ENCODE data around the gene FNDC3B. TPM values are rescaled to one million over a fixed set of nuclear protein-coding genes. Genes with fewer than 3 reads are reported as not detected.

Gene FNDC3B
- total RNA-seq, 1 experiment from 2014 or later: 48.6 TPM

- Histone ChIP-seq H4K20me1 (ENCODE audit: low read length) (peaks cover 22% of the 10 kb centered on the region; the same call in 1 of the 2 replicates), H3K27ac (ENCODE audit: low read length) (no peak overlapping the region)
- POLR2A ChIA-PET (ENCODE audit: unreplicated experiment): no interaction called here
Measured at GRCh38 chr3:172087602-172088580, 48.5 kb downstream of the FNDC3B start.

DNA sequence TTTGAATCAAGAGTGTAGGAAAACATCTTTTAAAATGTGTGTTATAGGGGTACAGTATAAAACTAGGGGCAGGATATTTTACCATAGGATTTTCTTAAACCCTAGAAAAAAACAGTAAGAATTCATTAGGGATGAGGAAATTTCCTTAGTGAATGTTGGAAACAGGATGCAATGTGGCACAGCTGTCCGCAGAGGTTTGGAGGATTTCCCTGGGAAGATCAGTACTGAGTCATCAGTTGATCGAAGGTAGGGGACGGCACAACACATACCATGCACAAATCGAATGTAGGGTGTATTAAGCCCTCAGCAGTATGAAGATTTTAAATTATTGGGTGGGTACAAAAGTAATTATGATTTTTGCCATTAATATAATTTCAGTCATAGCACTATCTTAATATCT lies 49.9 kb downstream of the FNDC3B start:
- no peak overlapping the region for H2AFZ ChIP-seq (ENCODE audit: low read length)
- H3K4me2 ChIP-seq (ENCODE audit: low read length): no peak overlapping the region
- 0 out of 2 replicates have a peak, but pooled peaks cover 3% of the 10 kb centered on the region for H3K36me3 ChIP-seq (ENCODE audit: low read depth, low read length)
- no peaks in the 10 kb centered on the region for H3K27me3 ChIP-seq (ENCODE audit: low read length)
- H3F3A ChIP-seq (ENCODE audit: low read length, unreplicated experiment): no peaks in the 10 kb centered on the region
- H3K9ac ChIP-seq (ENCODE audit: low read length): no peak overlapping the region
- H3K4me1 ChIP-seq (ENCODE audit: insufficient read depth, low read length): peaks cover 10% of the 10 kb centered on the region
- POLR2A ChIA-PET (ENCODE audit: unreplicated experiment): no interaction called here
- peaks cover 93% of the 10 kb centered on the region for H3K79me2 ChIP-seq (ENCODE audit: low read length)
- BruUV-seq (replicated peaks): no TSS peak
- DNase-seq (no peak), ATAC-seq (no peak)
- H3K9me3 ChIP-seq (ENCODE audit: low read length): no peaks in the 10 kb centered on the region
- intact Hi-C loops (cut with micrococcal nuclease): no loop called here
- TF ChIP-seq EZH2phosphoT487 (IDR thresholded peaks at IDR 0.05; ENCODE audit: borderline replicate concordance, low read length): no peak
- no peak for TF ChIP-seq CTCF (conservative IDR thresholded peaks at IDR 0.05; ENCODE audit: low read depth, low read length)
- no peak for TF ChIP-seq EZH2 (IDR thresholded peaks at IDR 0.05; ENCODE audit: low read length, unreplicated experiment)
- CTCF ChIA-PET: no interaction called here
- no peaks in the 10 kb centered on the region for H3K9me2 ChIP-seq (replicated peaks; ENCODE audit: low read length)
- H3K4me3 ChIP-seq (ENCODE audit: low read length): no peak overlapping the region
- H4K20me1 ChIP-seq (ENCODE audit: low read length): peaks cover 22% of the 10 kb centered on the region; the same call in 1 of the 2 replicates
- no peak overlapping the region for H3K27ac ChIP-seq (ENCODE audit: low read length)

More at GRCh38 chr3:172087602-172088580, 48.5 kb downstream of the FNDC3B start:
- Histone ChIP-seq H3K36me3 (ENCODE audit: low read depth, low read length) (peaks cover 9% of the 10 kb centered on the region; the same call in 1 of the 2 replicates), H3K9ac (ENCODE audit: low read length) (no peak overlapping the region), H3K4me1 (ENCODE audit: insufficient read depth, low read length) (peaks cover 10% of the 10 kb centered on the region), H3K79me2 (ENCODE audit: low read length) (peaks cover 98% of the 10 kb centered on the region), H3K9me3 (ENCODE audit: low read length) (no peaks in the 10 kb centered on the region), H2AFZ (ENCODE audit: low read length) (no peak overlapping the region), H3K9me2 (replicated peaks; ENCODE audit: low read length) (no peaks in the 10 kb centered on the region), H3K27me3 (ENCODE audit: low read length) (no peaks in the 10 kb centered on the region), H3F3A (ENCODE audit: low read length, unreplicated experiment) (no peaks in the 10 kb centered on the region), H3K4me3 (ENCODE audit: low read length) (no peak overlapping the region), H3K4me2 (ENCODE audit: low read length) (no peak overlapping the region)
- DNase-seq: no peak
- no TSS peak for BruUV-seq (replicated peaks)
- ATAC-seq: no peak
- TF ChIP-seq EZH2phosphoT487 (IDR thresholded peaks at IDR 0.05; ENCODE audit: borderline replicate concordance, low read length) (no peak), CTCF (conservative IDR thresholded peaks at IDR 0.05; ENCODE audit: low read depth, low read length) (no peak), EZH2 (IDR thresholded peaks at IDR 0.05; ENCODE audit: low read length, unreplicated experiment) (no peak)
- intact Hi-C loops (cut with micrococcal nuclease): no loop called here
- CTCF ChIA-PET: no interaction called here

GRCh38 chr3:172090035-172090434 lies 50.7 kb downstream of the FNDC3B start:
- Histone ChIP-seq H3K36me3 (ENCODE audit: low read depth, low read length) (0 out of 2 replicates have a peak, but pooled peaks cover 3% of the 10 kb centered on the region), H3K9me3 (ENCODE audit: low read length) (no peaks in the 10 kb centered on the region), H4K20me1 (ENCODE audit: low read length) (peaks cover 22% of the 10 kb centered on the region; the same call in 1 of the 2 replicates), H3K27me3 (ENCODE audit: low read length) (no peaks in the 10 kb centered on the region), H3K4me1 (ENCODE audit: insufficient read depth, low read length) (peaks cover 10% of the 10 kb centered on the region), H3K4me3 (ENCODE audit: low read length) (no peak overlapping the region), H3K4me2 (ENCODE audit: low read length) (no peak overlapping the region), H3K27ac (ENCODE audit: low read length) (no peak overlapping the region), H2AFZ (ENCODE audit: low read length) (no peak overlapping the region), H3K9me2 (replicated peaks; ENCODE audit: low read length) (no peaks in the 10 kb centered on the region), H3F3A (ENCODE audit: low read length, unreplicated experiment) (no peaks in the 10 kb centered on the region), H3K79me2 (ENCODE audit: low read length) (peaks cover 93% of the 10 kb centered on the region), H3K9ac (ENCODE audit: low read length) (no peak overlapping the region)
- ATAC-seq: no peak
- TF ChIP-seq CTCF (conservative IDR thresholded peaks at IDR 0.05; ENCODE audit: low read depth, low read length) (no peak), EZH2 (IDR thresholded peaks at IDR 0.05; ENCODE audit: low read length, unreplicated experiment) (no peak), EZH2phosphoT487 (IDR thresholded peaks at IDR 0.05; ENCODE audit: borderline replicate concordance, low read length) (no peak)
- intact Hi-C loops (cut with micrococcal nuclease): no loop called here
- ChIA-PET POLR2A (ENCODE audit: unreplicated experiment) (no interaction called here), CTCF (no interaction called here)
- no peak for DNase-seq
- no TSS peak for BruUV-seq (replicated peaks)
